Measurements from ENCODE around the gene FAM219B. TPM values are rescaled to one million over a fixed set of nuclear protein-coding genes. Genes with fewer than 3 reads are reported as not detected.

Gene FAM219B
- total and polyA plus RNA-seq, 2 of the 8 experiments (the other 6 are each of a cell fraction or from before 2014, with no cell fraction given): 57.1 to 66.6 TPM

- H2BK5ac ChIP-seq (ENCODE audit: low read depth, low read length): no peak overlapping the region
- no peak overlapping the region for H3K9ac ChIP-seq (replicated peaks in 1 of 4; ENCODE audit: extremely low read depth in 1 of 4, low read depth in 3 of 4, low read length in 3 of 4)
- H3K79me2 ChIP-seq (ENCODE audit: control insufficient read depth in 1 of 2, insufficient read depth in 2 of 2, low read length in 2 of 2): peaks cover 0 to 55% of the 10 kb centered on the region in 2 experiments; a peak in 2 of 4 replicates
- no peak overlapping the region for H4K5ac ChIP-seq (ENCODE audit: insufficient read length, low read depth, low read length)
- no peak overlapping the region for H3K4ac ChIP-seq (replicated peaks; ENCODE audit: insufficient read length, low read depth, low read length)
- no peaks in the 10 kb centered on the region for H3K9me3 ChIP-seq (ENCODE audit: insufficient read depth in 2 of 2, low read depth in 1 of 2, low read length in 1 of 2)
- ChIA-PET CTCF (ENCODE audit: partially characterized antibody) (interaction anchor here (0.6 to 2.3 kb wide), 7 partner anchors 19 to 500 kb away, joined by 3 to 16 read pairs (median 4); partner anchors contain the start of gene ULK3), POLR2A (ENCODE audit: partially characterized antibody) (interaction anchor here (0.8 to 2.4 kb wide), 11 partner anchors 9 to 36 kb away, joined by 3 to 10 read pairs (median 4); no protein-coding TSS in a partner anchor)
- H3K56ac ChIP-seq (replicated peaks; ENCODE audit: insufficient read length, low read depth, low read length): no peak overlapping the region
- FAIRE-seq: no peak
- no peaks in the 10 kb centered on the region for H3K36me3 ChIP-seq (ENCODE audit: control insufficient read depth in 2 of 4, insufficient read depth in 4 of 4, low read length in 3 of 4)
- WGBS, 2 experiments (ENCODE audit: extremely low coverage in 1 of 2, insufficient coverage in 1 of 2, insufficient read length in 1 of 2, insufficient replicate concordance in 2 of 2, low coverage in 1 of 2, low lambda C conversion rate in 2 of 2, missing lambda C conversion rate in 1 of 2): 79% methylated on average over 6 of the region's 6 CpGs; no CpG with 5 or more reads in 1 of the 2 experiments
- H4K8ac ChIP-seq (ENCODE audit: extremely low read depth, insufficient read depth, low read length): no peak overlapping the region; the same call in 1 of the 2 replicates
- no peak overlapping the region for H3K27ac ChIP-seq (ENCODE audit: low read depth, low read length)
- no peak overlapping the region for H2AFZ ChIP-seq (ENCODE audit: low read length)
- no peak overlapping the region for H2BK15ac ChIP-seq (ENCODE audit: low read length)
- H3K23me2 ChIP-seq (ENCODE audit: low read depth, low read length): peaks cover 6% of the 10 kb centered on the region; the same call in 1 of the 2 replicates
- H3K14ac ChIP-seq (ENCODE audit: insufficient read length): no peak overlapping the region
- H2BK12ac ChIP-seq (ENCODE audit: low read depth, low read length): no peak overlapping the region
- no peak overlapping the region for H4K91ac ChIP-seq (replicated peaks; ENCODE audit: insufficient read length, low read length)
- H2BK20ac ChIP-seq (ENCODE audit: low read length): no peak overlapping the region
- H4K20me1 ChIP-seq (replicated peaks in 1 of 2; ENCODE audit: control insufficient read depth in 1 of 2, insufficient read depth in 2 of 2, low read length in 2 of 2): peaks cover 0 to 7% of the 10 kb centered on the region in 2 experiments
- H3K27me3 ChIP-seq (replicated peaks in 1 of 4; ENCODE audit: control insufficient read depth in 3 of 4, extremely low read depth in 1 of 4, insufficient read depth in 3 of 4, low read length in 3 of 4): no peaks in the 10 kb centered on the region
- no peak overlapping the region for H2AK5ac ChIP-seq (ENCODE audit: low read depth, low read length)
- H3K79me1 ChIP-seq (ENCODE audit: low read depth, low read length): peaks cover 6% of the 10 kb centered on the region; the same call in 1 of the 2 replicates
- H3K23ac ChIP-seq (ENCODE audit: insufficient read length): no peak overlapping the region
- H3K4me3 ChIP-seq (ENCODE audit: extremely low read depth in 1 of 4, insufficient read depth in 2 of 4, low read depth in 3 of 4, low read length in 4 of 4): no peak overlapping the region
- no peak overlapping the region for H3K4me2 ChIP-seq (ENCODE audit: insufficient read depth in 1 of 2, low read depth in 2 of 2, low read length in 2 of 2)
- no peak overlapping the region for H2BK120ac ChIP-seq (replicated peaks; ENCODE audit: low read depth, low read length)
- peaks cover 0 to 3% (median 0%) of the 10 kb centered on the region in 4 experiments; a peak in 1 of 7 replicates for H3K4me1 ChIP-seq (replicated peaks in 1 of 4; ENCODE audit: control insufficient read depth in 3 of 4, insufficient read depth in 4 of 4, low read length in 3 of 4)
- no peak overlapping the region for H3K18ac ChIP-seq (ENCODE audit: extremely low read depth, low read length)
- no peak for DNase-seq (ENCODE audit: low read depth in 1 of 2, low spot score in 2 of 2)
- TF ChIP-seq NANOG (IDR thresholded peaks at IDR 0.05; ENCODE audit: insufficient read depth, low read depth, low read length, poor library complexity, severe bottlenecking): no peak
- no peak for TF ChIP-seq SRF (IDR thresholded peaks at IDR 0.05; ENCODE audit: low read depth, low read length)
- no peak for TF ChIP-seq BCL11A (IDR thresholded peaks at IDR 0.05; ENCODE audit: low read depth in 2 of 2, low read length in 2 of 2)
- no peak for TF ChIP-seq CREB1 (IDR thresholded peaks at IDR 0.05)
- no peak for TF ChIP-seq EGR1 (IDR thresholded peaks at IDR 0.05; ENCODE audit: borderline replicate concordance, low read depth, low read length)
- no peak for TF ChIP-seq KDM5A (IDR thresholded peaks at IDR 0.05; ENCODE audit: low read length)
- no peak for TF ChIP-seq CTCF (IDR thresholded peaks at IDR 0.05; ENCODE audit: control extremely low read depth in 1 of 3, insufficient read depth in 1 of 3, low read depth in 1 of 3, low read length in 3 of 3)
- no peak for TF ChIP-seq E2F6 (IDR thresholded peaks at IDR 0.05)
- no peak for TF ChIP-seq MAFK (IDR thresholded peaks at IDR 0.05; ENCODE audit: low read depth, low read length)
- no peak for TF ChIP-seq POLR2A (IDR thresholded peaks at IDR 0.05; ENCODE audit: control extremely low read depth in 1 of 2, low read depth in 2 of 2, low read length in 2 of 2)
These were observed 36.8 kb downstream of the FAM219B start for GRCh38 chr15:74869726-74870407.

Data from H1 (cell line).